HG03139 (cell line): Measurements from ENCODE around the gene OPRL1.

Source experiments
- ATAC-seq: cut with Tn5 transposase; IDR thresholded peaks from one replicate; pipeline ENCODE4 v1.9.1; 2021; ENCODE audit not compliant: unreplicated experiment

OPRL1 gene

GRCh38 chr20:64101731-64102621 lies 22.1 kb downstream of the OPRL1 start:
- ATAC-seq, result no peak

GRCh38 chr20:64102647-64103354 lies 22.9 kb downstream of the OPRL1 start:
- no peak for ATAC-seq

GRCh38 chr20:64103871-64104666 lies 24.2 kb downstream of the OPRL1 start:
- ATAC-seq, result no peak

GRCh38 chr20:64104667-64105451 lies 25.0 kb downstream of the OPRL1 start:
- ATAC-seq, result no peak

- no peak for ATAC-seq
Observed at GRCh38 chr20:64105846-64106434, 26.1 kb downstream of the OPRL1 start.

- ATAC-seq, result no peak
Observed at GRCh38 chr20:64106435-64106961, 26.6 kb downstream of the OPRL1 start.

- no peak for ATAC-seq
Observed at GRCh38 chr20:64106981-64107735, 27.3 kb downstream of the OPRL1 start, which contains the start of gene NPBWR2. NPBWR2 (minus strand) TSS chr20:64107565; CDS start chr20:64106831, 734 bp downstream.

- ATAC-seq, result no peak
Observed at GRCh38 chr20:64107736-64108457, 28.0 kb downstream of the OPRL1 start.

GRCh38 chr20:64108731-64109681 lies 29.1 kb downstream of the OPRL1 start:
- no peak for ATAC-seq

- no peak for ATAC-seq
Observed at GRCh38 chr20:64109831-64110391, 30.0 kb downstream of the OPRL1 start.

- no peak for ATAC-seq
Observed at GRCh38 chr20:64110411-64111068, 30.7 kb downstream of the OPRL1 start.

GRCh38 chr20:64111841-64112641 lies 32.2 kb downstream of the OPRL1 start:
- no peak for ATAC-seq

GRCh38 chr20:64112691-64113443 lies 33.0 kb downstream of the OPRL1 start:
- ATAC-seq, result no peak

- ATAC-seq, result no peak
Observed at GRCh38 chr20:64113444-64113775, 33.5 kb downstream of the OPRL1 start.

GRCh38 chr20:64113796-64114355 lies 34.0 kb downstream of the OPRL1 start:
- no peak for ATAC-seq
